DMS53 treated with DMSO at 0.1 percent for 48 hours (cell line): ENCODE data around the gene MACF1.
"Not testable (repeated sequence)": the region's sequence is repeated elsewhere in the genome, so short reads cannot be mapped to it uniquely, and the experiment has no call there.

Experiments used
- DNase-seq: peaks from one replicate; lab custom pipeline; 2025; ENCODE audit not compliant: unreplicated experiment; lab: John Stamatoyannopoulos, UW

MACF1 gene, protein sequence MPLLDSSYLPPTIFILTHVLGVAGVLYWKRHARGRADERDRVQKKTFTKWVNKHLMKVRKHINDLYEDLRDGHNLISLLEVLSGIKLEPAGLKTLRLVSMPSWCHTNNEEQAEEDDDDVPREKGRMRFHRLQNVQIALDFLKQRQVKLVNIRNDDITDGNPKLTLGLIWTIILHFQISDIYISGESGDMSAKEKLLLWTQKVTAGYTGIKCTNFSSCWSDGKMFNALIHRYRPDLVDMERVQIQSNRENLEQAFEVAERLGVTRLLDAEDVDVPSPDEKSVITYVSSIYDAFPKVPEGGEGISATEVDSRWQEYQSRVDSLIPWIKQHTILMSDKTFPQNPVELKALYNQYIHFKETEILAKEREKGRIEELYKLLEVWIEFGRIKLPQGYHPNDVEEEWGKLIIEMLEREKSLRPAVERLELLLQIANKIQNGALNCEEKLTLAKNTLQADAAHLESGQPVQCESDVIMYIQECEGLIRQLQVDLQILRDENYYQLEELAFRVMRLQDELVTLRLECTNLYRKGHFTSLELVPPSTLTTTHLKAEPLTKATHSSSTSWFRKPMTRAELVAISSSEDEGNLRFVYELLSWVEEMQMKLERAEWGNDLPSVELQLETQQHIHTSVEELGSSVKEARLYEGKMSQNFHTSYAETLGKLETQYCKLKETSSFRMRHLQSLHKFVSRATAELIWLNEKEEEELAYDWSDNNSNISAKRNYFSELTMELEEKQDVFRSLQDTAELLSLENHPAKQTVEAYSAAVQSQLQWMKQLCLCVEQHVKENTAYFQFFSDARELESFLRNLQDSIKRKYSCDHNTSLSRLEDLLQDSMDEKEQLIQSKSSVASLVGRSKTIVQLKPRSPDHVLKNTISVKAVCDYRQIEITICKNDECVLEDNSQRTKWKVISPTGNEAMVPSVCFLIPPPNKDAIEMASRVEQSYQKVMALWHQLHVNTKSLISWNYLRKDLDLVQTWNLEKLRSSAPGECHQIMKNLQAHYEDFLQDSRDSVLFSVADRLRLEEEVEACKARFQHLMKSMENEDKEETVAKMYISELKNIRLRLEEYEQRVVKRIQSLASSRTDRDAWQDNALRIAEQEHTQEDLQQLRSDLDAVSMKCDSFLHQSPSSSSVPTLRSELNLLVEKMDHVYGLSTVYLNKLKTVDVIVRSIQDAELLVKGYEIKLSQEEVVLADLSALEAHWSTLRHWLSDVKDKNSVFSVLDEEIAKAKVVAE (N-terminal part only)

DNA sequence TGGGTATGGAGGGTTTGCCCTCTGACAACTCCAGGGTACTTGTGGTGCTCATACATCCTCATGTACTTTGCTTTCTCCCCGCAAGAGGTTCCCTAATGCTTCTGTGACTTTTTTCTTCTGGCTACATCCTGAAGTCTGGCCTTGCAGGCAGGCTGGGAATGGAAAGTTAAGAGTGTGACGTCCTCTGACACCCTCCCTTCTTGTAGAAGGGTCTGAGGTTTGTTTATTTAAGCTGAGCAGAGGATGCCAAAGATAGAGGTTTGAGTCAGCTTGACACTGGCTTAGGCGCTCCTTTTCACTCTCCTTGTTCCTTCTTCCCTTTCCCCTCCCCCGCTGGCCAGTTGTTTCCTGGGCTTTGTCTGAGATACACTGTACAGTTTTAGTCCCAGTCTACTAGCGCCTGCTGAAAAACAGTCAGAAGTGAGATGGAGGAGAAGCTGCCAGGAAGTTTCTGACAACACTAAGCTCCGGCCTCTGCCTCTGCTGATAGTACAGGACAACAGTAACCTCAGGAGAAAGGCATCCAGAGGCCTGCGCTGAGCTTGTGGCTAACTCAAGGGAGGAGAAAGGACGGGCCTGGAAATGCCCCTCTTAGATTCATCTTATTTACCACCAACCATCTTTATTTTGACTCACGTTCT lies at the start of gene MACF1:
TSS of gene MACF1 (plus strand) at position 255 of the 641 bp plus-strand sequence. CDS start at position 583, 328 bp downstream.
- no peak for DNase-seq

DNA sequence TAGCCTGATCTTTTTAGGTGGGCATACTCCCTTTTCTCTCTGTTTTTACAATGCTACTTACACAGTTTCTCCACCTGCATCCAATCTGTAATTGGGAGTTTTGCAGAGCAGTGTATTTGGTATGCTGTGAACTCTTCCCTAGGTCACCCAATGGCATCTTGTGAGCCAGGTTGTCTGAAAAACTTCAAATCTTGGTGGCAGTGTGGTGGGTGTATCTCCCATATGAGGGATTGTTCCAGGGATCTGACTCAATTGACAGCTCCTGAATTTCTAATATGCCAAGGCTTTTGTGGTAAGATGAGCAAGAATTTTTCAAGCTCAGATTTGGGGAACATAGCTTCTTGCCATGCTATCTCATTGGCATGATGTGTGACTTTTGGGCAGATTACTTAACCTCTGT lies 47.2 kb upstream of the MACF1 start:
- DNase-seq: no peak

DNA sequence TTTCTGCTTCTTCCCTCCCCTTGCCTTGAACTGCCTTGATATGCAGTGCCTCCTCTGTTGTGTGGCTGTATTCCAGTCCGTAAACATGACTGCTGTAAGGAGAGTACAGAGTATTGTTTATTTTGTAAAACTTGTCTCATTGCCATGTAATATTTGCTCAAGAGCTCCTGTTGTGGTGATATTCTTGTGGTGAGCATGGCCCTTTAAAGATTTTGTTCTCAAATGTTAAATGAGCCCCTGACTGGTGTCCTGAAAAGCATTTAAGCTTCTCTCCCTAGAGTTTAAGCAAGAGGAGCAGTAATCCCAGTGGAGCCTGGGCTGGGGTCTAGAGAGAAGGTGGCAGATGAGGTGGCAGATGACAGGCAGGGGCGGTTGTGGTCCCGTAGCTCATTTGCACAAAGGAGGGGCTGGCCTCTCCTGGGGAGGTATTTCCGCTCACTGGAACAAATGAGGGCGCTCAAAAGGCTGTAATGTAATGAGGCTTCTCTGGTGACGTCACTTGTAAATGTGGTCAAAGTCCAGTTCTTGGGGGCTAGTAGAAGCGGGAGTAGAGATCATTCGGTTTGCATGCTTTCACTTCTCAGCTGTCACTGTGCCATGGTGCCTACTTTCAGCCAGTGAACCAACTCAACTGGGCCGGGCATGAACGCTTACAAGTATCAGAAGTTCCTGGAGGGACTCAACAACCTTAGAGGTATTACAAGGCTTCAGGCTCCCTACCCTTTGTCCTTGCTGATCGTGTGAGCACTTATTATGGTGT lies 46.0 kb upstream of the MACF1 start:
- peak; percentile 95 for DNase-seq

DNA sequence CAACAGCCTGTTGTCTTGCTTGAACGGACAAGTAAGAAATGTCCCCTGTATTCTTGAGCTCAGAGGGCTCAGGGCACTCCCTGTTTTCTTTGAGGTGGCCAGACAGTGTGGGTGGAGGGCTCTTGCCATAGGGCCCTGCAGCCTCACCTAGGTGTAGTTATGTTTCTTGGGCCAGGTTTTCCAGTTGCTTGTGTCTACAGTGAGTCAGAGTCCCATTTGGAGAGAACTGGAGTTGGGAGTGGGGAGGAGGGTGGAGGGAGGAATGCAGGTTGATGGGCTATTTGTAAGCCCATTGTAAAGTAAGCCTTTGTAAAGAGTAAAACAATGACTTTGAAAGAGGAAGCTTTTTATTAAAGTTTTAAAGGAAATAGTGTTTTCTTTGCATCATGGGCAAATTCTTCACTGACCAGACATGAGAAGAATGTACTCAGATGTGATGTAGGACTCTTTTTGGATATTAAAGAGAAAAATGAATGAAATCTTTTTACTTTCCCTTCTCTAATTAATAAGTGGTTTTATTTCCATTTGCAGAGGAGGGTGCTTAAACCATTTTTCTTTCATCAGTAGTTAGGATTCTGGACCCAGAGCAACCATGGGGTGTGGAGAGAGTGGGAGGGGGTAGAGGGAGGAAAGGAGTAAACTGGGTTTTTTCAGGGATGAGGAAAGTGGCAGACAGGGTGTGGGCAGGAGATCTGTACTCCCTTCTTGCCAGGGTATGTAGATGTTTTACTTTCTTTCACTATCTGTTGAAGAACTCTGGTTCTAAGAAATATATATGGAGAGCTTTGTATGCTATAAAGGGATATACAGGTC lies 45.1 kb upstream of the MACF1 start:
- peak; percentile 66 for DNase-seq

DNA sequence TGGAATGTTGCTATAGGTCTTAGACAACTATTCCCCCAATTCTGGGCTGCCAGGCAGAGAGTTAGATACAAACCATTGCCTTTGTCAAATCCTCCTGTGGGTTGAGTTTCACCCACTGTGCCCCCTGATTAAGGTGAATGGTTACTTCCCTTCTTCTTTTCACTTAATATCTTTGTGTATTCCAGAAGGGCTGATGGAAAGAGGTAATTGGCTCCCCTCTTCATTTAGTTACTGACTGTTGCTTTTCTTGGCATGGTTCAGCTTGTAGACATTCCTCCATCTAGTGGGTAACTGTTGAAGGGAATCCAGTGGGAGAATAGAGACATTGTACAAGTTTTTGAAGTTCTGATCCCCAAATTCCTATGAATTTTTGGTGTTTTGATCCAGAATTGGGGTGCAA lies 43.8 kb upstream of the MACF1 start:
- DNase-seq: no peak

DNA sequence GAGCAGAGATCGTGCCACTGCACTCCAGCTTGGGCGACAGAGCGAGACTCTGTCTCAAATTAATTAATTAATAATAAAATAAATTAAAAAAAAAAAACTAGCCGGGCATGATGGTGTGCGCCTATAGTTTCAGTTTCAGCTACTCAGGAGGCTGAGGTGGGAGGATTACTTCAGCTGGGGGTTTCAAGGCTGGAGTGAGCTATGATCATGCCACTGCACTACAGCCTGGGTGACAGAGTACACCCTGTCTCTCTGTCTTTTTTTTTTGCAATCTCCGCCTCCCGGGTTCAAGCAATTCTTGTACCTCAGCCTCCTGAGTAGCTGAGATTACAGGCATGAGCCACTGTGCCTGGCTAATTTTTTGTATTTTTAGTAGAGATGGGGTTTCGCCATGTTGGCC lies 42.7 kb upstream of the MACF1 start:
- not testable (repeated sequence) for DNase-seq

DNA sequence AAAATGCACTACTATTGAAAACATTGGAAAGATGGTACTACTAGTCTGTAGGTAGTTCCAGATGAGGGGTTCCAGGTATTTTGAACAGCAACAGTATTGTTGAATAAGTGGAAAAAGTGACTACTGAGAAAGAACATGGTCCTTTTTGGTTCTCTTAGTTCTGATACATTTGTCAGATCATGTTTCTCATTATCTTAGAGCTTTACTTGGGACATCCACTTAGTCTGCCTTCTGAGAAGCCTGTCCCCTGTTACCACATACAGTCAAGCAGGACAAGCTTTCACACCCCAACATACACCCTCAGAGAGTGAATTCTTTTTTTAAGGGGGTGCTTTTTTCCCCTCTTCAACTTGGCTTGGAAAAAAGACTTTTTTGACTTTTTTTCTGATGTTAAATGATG lies 41.0 kb upstream of the MACF1 start:
- DNase-seq: no peak

DNA sequence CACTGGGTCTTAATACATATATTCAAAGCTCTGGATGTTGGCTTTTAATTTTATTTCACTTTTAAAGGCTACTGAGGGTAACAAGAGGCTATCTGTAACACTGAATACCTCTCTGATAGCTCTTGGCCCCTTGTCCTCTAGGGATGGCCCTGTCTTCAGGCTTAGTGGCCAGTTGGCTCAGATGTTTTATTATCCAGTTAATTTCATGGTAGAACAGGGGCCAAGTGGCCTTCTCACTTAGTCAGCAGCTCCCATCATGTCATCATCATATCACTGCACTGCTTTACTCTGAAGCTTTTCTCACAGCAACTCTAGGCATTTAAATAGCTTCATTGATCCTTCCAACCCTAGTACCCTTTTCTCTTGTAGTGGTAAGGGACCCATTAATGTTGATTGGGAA lies 40.2 kb upstream of the MACF1 start:
- DNase-seq: no peak

DNA sequence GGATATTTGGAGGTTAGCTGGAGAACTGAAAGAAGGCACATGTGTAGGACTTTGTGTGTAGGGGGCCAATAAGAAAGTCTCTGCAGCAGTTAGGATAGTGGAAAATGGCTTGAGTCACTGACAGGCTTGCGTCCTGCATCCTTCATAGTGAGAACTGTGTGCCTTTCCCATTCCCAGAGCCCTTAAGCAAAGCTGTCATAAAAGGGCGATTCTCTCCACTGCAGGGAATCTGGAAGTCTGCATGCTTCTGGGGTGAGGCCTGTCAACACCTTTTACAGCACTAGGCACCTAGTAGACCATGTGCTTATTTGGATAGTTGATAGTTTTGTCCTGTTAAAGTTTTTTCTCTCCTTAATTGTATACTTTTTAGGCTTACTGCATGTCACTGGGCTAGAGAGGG lies 39.4 kb upstream of the MACF1 start:
- DNase-seq: no peak

DNA sequence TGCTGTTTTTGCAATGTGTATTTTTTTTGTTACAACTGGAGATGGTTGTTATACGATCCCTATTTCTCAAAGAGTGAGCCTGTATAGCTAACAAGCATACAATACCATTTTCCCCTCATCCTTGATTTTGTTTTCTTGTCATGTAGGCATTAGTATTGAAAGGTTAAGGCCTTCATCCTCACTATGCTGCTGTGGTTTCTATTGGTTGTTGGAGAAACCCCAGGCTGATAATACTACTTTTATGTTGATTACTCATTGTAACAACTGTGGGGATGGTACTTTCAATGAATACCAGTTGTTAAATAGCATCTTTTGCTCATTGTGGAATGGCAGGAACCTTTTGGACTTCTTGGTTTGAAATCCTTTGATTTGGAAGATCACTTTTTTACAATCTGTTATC lies 39.0 kb upstream of the MACF1 start:
- no peak for DNase-seq

DNA sequence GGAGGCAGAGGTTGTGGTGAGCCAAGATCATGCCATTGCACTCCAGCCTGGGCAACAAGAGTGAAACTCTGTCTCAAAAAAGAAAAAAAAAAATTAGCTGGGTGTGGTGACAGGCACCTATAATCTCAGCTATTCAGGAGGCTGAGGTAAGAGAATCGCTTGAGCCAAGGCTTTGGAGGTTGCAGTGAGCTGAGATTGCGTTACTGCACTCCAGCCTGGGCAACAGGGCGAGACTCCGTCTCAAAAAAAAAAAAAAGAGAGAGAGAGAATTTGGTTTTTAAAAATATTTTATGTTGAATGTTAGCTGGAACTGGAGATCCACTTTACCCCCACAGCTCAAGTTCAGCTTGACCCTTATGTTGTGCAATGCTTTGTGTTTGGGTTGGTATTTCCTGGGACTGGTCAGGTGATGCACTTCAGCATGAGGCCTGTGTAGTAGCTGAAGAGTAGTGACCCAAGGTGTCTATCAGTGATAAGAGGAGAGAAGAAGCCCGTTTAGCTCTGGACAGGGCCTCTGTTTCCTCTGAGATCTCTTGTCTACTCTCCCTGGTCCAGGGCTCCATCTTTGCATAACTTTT lies 36.8 kb upstream of the MACF1 start:
- DNase-seq: peak; percentile 54

DNA sequence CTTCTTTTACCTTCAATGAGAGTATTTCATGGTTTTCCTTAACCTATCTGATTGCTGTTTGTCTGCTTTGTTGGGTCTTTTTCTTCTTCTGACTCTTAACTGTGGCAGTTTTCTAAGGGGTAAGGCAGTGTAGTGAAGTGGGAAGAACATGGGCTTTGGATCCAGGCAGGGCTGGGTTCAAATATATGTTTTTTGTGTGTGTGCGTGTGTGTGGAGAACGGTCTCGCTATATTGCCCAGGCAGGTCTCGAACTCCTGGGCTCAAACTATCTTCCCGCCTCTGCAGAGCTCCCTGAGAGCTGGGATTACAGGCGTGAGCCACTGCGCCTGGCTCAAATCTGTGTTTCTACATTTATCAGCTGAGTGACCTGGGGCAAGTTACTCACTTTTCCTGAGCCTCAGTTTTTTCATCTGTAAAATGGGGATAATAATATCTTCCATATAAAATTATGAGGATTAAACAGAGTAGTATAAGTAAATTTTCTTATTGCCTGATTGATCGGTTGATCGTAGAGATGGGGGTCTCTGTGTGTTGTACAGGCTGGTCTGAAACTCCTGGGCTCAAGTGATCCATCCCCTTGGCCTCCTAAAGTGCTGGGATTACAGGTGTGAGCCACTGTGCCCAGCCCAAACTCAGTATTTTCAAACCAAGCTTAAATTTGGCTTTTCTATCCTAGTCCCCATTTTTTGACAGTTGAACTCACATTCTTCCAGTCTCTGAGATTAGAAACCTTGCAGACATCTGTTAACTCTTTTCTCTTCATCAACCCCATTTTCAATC lies 36.0 kb upstream of the MACF1 start:
- no peak for DNase-seq

DNA sequence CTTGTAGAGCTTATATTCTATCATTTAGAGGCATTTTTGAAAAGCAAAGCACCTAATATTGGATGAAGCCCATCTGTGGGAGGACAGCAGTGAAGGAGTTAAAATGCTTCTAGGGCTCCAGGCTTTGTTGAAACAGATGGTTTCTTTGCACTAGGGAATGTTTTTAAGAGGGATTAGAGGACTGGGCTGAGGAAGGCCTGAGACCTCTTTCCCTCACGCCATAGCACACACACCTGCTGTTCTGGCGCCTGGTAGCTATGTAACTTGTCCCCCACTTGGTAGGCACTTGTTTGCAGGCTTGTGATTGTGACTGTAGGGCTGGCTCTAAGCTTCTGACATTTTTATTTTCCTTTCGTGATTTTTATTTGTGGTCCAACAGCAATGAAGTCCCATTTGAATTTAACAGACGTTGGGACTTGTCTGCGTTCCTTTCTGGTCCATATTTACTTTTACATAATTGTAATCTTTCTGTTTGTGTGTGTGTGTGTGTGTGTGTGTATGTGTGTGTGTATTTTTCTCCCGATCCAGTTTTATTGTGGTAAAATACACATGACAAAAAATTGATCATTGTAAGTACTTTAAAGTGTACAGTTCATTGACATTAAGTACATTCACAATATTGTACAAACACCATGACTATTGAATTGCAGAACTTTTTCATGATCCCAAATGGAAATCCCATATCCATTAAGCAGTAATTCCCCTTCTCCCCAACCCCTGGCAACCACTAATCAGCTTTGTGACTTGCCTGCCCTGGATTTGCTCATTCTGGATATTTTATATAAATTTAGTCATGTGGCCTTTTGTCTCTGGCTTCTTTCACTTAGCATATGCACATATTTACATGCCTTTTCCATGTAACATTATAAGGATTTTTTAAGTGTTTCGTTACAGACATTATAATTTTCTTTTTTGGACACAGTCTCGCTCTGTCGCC lies 33.5 kb upstream of the MACF1 start:
- DNase-seq: peak; percentile 97

DNA sequence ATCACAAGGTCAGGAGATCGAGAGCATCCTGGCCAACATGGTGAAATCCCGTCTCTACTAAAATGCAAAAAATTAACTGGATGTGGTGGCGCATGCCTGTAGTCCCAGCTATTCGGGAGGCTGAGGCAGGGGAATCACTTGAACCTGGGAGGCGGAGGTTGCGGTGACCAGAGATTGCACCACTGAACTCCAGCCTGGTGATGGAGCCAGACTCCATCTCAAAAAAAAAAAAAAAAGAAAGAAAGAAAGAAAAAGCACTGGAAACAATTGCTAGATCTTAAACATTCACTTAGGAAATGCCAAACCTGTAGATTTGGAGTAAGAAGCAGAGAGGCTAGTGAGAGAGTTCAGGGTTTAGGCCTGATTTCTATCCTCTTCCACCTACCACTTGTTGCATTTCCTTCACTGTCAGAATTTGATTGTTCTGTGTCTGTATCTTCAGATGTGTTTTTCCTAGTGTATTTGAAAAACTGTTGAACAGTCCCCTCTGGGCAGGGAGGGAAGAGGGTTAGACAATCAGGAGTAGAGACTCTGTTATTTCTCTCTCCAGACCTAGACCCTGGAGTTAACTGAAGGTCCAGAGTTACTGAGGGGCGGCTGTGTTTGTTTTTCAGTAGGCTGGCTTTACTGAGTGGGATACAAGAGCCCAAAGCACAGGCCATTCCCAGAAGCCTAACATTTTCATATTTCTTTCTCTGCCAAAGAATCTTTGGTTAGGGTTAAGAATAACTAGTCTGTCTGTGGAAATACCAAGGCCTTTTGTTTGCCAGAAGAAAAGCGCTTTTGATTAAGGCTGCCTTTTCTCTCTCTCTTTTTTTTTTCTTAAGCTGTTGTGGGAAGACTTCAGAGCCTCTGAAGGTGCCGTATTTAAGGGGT lies 31.1 kb upstream of the MACF1 start:
- no peak for DNase-seq

DNA sequence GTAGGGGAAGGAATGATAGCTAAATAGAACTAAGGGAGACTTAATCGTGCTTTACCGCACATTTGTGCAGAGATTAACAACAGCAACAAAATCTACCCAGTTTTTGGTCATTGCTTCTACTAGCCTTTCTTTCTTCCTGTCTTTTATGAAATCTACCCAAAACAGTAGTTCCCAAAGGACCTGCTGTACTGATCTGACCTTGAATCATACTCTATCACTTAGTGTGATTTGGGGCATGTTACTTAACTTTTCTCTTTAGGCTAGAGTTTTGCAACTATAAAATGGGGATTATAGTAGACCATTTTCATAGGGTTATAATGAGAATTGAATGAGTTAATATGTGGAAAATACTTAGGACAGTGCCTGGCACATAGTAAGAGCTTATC lies 30.5 kb upstream of the MACF1 start:
- DNase-seq: no peak

DNA sequence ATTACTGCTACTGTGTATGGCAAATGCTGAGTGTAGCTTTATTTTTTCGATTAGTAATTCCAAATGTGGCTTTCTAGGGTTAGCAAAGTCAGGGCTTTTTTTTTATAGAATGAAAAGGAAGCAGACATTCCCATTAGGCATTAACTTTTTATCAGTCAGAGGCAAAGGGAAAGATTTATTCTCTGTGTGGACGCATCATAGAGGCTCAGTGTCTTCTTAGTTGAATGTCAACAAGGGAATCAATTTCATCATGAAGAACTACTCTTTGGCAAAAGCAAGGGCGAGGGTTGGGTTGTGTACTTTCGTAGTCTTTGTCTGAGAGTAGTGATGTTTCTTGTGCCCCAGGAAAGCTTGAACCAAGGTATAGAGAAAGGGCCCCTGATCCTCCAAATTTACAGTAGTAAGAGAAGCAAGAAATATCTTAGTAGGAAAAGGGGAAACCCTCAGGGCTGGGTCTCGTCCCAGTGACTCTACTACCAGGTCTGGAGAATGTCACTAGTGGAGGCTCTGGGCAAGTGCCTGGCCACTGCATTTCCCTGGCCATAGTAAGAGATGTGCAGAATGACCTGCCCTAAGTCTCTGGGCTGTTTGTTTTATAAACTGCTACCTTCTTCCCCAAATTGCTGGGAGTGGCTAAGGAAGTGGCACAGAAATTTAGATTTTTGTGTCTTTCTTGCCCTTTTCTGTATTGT lies 30.0 kb upstream of the MACF1 start:
- no peak for DNase-seq
